ENCODE data around the gene CDK17.

- no peak for TF ChIP-seq CTCF (IDR thresholded peaks at IDR 0.05; ENCODE audit: insufficient read depth, low read length, poor library complexity, severe bottlenecking)
- TF ChIP-seq EZH2phosphoT487 (conservative IDR thresholded peaks at IDR 0.05; ENCODE audit: low read length), result no peak
Observed at GRCh38 chr12:96334502-96334901, 65.7 kb downstream of the CDK17 start.
